A673 (cell line): ENCODE results near the gene SLC25A26. TPM values are rescaled to one million over a fixed set of nuclear protein-coding genes. Genes with fewer than 3 reads are reported as not detected.

Source experiments
- BruUV-seq: library from RNA; stranded (reverse); fragments of 400-500 nt; replicated peaks from 2 replicates; lab custom pipeline; 2021; lab: Mats Ljungman, UMichigan
- CTCF ChIA-PET: fragments of 300-600 bp; sonication (Branson Sonifier 250); formaldehyde crosslinking; loops from one replicate; lab custom pipeline; 2022; ENCODE audit warnings: antibody characterized with exemption; lab: Charles Lee
- POLR2A ChIA-PET: fragments of 300-600 bp; sonication (Branson Sonifier 250); formaldehyde crosslinking; loops from one replicate; lab custom pipeline; 2022; ENCODE audit warnings: antibody characterized with exemption; ENCODE audit not compliant: low non-redundant PET; lab: Charles Lee
- DNase-seq: peaks from one replicate; pipeline ENCODE4 v3.0.0-alpha.2; 2015; ENCODE audit warnings: low spot score
- H3K27ac ChIP-seq: fragments of 200-600 bp; sonication (generic); 2 replicates; pipeline ENCODE4 v1.5.1; 2016; ENCODE audit warnings: mixed run types, low read depth, mild to moderate bottlenecking, mixed read lengths, antibody characterized with exemption, low read length; ENCODE audit not compliant: poor library complexity, severe bottlenecking
- H3K27me3 ChIP-seq: fragments of 200-600 bp; sonication (generic); replicated peaks from 2 replicates; pipeline ENCODE4 v1.6.1; 2017; ENCODE audit warnings: mixed run types, low read depth, mild to moderate bottlenecking, mixed read lengths, antibody characterized with exemption, low read length; ENCODE audit not compliant: insufficient read depth, poor library complexity
- H3K36me3 ChIP-seq: fragments of 200-600 bp; sonication (generic); 2 replicates; pipeline ENCODE4 v1.6.1; 2016; ENCODE audit warnings: mixed run types, mild to moderate bottlenecking, mixed read lengths, antibody characterized with exemption, low read length; ENCODE audit not compliant: insufficient read depth, poor library complexity, severe bottlenecking
- H3K4me1 ChIP-seq: fragments of 200-600 bp; sonication (generic); 2 replicates; pipeline ENCODE4 v1.6.1; 2017; ENCODE audit warnings: mixed run types, mild to moderate bottlenecking, mixed read lengths, antibody characterized with exemption, low read length; ENCODE audit not compliant: insufficient read depth, poor library complexity, severe bottlenecking
- H3K4me3 ChIP-seq: fragments of 200-600 bp; sonication (generic); 2 replicates; pipeline ENCODE4 v1.5.1; 2016; ENCODE audit warnings: low read depth, mixed run types, mild to moderate bottlenecking, mixed read lengths, low read length; ENCODE audit not compliant: poor library complexity, severe bottlenecking
- H3K9me3 ChIP-seq: fragments of 200-600 bp; sonication (generic); 2 replicates; pipeline ENCODE4 v1.6.1; 2016; ENCODE audit warnings: mixed run types, low read depth, mild to moderate bottlenecking, mixed read lengths, antibody characterized with exemption, low read length; ENCODE audit not compliant: poor library complexity, severe bottlenecking
- CTCF ChIP-seq: fragments of 300-800, 200-600 bp; sonication (generic); conservative IDR thresholded peaks from 2 replicates; pipeline ENCODE4 v1.5.1; 2017; ENCODE audit warnings: low read depth, mild to moderate bottlenecking, antibody characterized with exemption, low read length, moderate library complexity, mixed read lengths
- EZH2 ChIP-seq: fragments of 200-600 bp; sonication (generic); IDR thresholded peaks from 2 replicates; pipeline ENCODE4 v1.6.1; 2017; ENCODE audit warnings: borderline replicate concordance, low read depth, mild to moderate bottlenecking, mixed read lengths, antibody characterized with exemption, low read length; ENCODE audit not compliant: poor library complexity, severe bottlenecking
- intact Hi-C: fragments of 100-400 bp; cut with micrococcal nuclease; formaldehyde crosslinking; loops from one replicate; pipeline ENCODE4 v1.10.0; 2022; ENCODE audit not compliant: unreplicated experiment
- total RNA-seq: library from RNA; stranded (reverse); gene quantifications from 2 replicates; pipeline ENCODE4 v1.2.3, GENCODE V29; 2021

SLC25A26 gene
- total RNA-seq, 1 experiment from 2014 or later, result 8.9 TPM

GRCh38 chr3:66403323-66403990, 182.7 kb downstream of the SLC25A26 start:
- Histone ChIP-seq H3K9me3 (no peaks in the 10 kb centered on the region), H3K4me1 (no peaks in the 10 kb centered on the region), H3K36me3 (peaks cover 3% of the 10 kb centered on the region), H3K4me3 (no peak overlapping the region), H3K27ac (no peak overlapping the region), H3K27me3 (no peaks in the 10 kb centered on the region)
- intact Hi-C loops, result loop anchor here (10.0 kb wide), 1 partner anchor 91 kb away; no protein-coding TSS in a partner anchor
- TF ChIP-seq EZH2 (no peak), CTCF (no peak)
- ChIA-PET CTCF (no interaction called here), POLR2A (no interaction called here)
- DNase-seq, result no peak
- BruUV-seq, result no TSS peak

- Histone ChIP-seq H3K4me1 (no peaks in the 10 kb centered on the region), H3K4me3 (no peak overlapping the region), H3K9me3 (no peaks in the 10 kb centered on the region), H3K36me3 (no peaks in the 10 kb centered on the region), H3K27ac (no peak overlapping the region), H3K27me3 (no peaks in the 10 kb centered on the region)
- CTCF ChIA-PET, result no interaction called here
- no TSS peak for BruUV-seq
- TF ChIP-seq CTCF, result no peak
- intact Hi-C loops, result loop anchor here (10.0 kb wide), 1 partner anchor 91 kb away; no protein-coding TSS in a partner anchor
- POLR2A ChIA-PET, result no interaction called here
- DNase-seq, result no peak
Measured at GRCh38 chr3:66404197-66404596, 183.4 kb downstream of the SLC25A26 start.

GRCh38 chr3:66404903-66405700, 184.3 kb downstream of the SLC25A26 start:
- Histone ChIP-seq H3K4me3 (no peak overlapping the region), H3K4me1 (no peaks in the 10 kb centered on the region), H3K27me3 (no peaks in the 10 kb centered on the region), H3K27ac (no peak overlapping the region), H3K9me3 (no peaks in the 10 kb centered on the region), H3K36me3 (no peaks in the 10 kb centered on the region)
- DNase-seq, result no peak
- TF ChIP-seq EZH2 (no peak), CTCF (no peak)
- no TSS peak for BruUV-seq
- POLR2A ChIA-PET, result no interaction called here
- intact Hi-C loops, result loop anchor here (10.0 kb wide), 1 partner anchor 90 kb away; no protein-coding TSS in a partner anchor
- CTCF ChIA-PET, result no interaction called here
